Measurements from ENCODE around the gene CIDEA. TPM values are rescaled to one million over a fixed set of nuclear protein-coding genes. Genes with fewer than 3 reads are reported as not detected.
A peak's percentile ranks its signal among the peaks of the same experiment; 100 is the strongest.

Gene CIDEA
- total RNA-seq, 1 donor from 2014 or later = not detected

DNA sequence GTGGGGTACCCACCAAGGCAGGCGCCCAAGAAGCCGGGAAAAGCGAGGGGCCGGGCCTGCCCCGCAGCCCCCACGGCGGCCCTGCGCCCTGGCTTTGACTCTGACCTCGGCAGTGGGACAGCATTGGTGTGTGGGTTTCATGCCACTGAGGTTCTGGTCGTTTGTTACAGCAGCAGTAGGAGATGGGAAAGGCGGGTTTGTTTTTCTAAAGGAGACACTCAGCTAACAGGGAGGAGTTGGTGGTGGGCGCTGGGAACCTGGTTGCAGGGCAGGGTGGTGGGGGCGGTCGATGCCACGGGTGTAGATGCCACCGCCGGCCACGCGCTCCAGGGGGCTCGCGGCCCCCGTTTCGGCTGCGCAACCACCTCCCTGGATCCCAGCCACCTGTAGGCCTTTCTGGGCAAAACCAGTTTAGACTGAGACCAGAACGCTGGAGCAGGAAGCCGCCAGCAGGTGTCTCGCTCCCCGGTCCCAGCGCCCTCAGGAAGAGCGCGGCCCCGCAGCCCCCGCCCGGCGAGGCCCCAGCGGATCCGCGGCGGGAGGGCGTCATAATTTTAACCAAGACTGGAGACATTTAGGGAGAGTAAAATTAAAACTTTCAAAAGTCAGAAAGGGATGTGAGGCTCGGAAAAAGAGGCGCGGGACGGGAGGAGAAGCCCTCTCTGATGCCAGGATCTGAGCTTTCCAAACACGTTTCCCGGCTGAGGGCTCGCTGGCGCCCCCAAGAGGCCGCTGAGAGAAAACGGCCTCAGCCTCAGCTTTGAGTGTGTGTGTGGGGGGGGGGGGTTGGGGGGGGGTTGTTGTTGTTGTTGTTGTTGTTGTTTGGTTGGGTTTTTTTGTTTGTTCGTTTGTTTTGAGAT is 17.4 kb downstream of the CIDEA start:
- H3K9me3 Mint-ChIP-seq (ENCODE audit: low read depth) = no peaks in the 10 kb centered on the region
- H3K4me1 Mint-ChIP-seq (ENCODE audit: low read depth) = no peaks in the 10 kb centered on the region
- H3K27ac Mint-ChIP-seq = peak overlapping the region; percentile 91
- peaks cover 7% of the 10 kb centered on the region for H3K27me3 Mint-ChIP-seq
- H3K4me3 Mint-ChIP-seq (ENCODE audit: low read depth) = peak overlapping the region; percentile 77
- peak; percentile 65 for DNase-seq (ENCODE audit: low spot score, unreplicated experiment)
- no peaks in the 10 kb centered on the region for H3K36me3 Mint-ChIP-seq (ENCODE audit: insufficient read depth)
- TF ChIP-seq, protein P1, sequence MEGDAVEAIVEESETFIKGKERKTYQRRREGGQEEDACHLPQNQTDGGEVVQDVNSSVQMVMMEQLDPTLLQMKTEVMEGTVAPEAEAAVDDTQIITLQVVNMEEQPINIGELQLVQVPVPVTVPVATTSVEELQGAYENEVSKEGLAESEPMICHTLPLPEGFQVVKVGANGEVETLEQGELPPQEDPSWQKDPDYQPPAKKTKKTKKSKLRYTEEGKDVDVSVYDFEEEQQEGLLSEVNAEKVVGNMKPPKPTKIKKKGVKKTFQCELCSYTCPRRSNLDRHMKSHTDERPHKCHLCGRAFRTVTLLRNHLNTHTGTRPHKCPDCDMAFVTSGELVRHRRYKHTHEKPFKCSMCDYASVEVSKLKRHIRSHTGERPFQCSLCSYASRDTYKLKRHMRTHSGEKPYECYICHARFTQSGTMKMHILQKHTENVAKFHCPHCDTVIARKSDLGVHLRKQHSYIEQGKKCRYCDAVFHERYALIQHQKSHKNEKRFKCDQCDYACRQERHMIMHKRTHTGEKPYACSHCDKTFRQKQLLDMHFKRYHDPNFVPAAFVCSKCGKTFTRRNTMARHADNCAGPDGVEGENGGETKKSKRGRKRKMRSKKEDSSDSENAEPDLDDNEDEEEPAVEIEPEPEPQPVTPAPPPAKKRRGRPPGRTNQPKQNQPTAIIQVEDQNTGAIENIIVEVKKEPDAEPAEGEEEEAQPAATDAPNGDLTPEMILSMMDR (IDR thresholded peaks at IDR 0.05; ENCODE audit: unreplicated experiment) = peak; percentile 74

DNA sequence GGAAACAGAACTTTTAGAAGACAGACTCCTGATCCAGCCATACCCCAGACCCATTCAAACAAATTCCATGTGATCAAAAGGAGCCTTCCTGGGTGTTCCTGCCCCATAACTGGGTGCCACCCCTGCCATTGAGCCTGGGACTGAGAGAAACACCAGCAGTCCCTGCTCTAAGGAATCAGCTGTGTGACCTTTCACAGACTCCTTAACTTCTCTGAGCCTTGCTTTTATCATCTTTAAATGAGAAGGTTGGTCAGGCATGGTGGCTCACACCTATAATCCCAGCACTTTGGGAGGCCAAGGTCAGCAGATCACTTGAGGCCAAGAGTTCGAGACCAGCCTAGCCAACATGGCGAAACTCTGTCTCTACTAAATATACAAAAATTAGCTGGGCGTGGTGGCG is 20.6 kb downstream of the CIDEA start:
- TF ChIP-seq, protein P1 (IDR thresholded peaks at IDR 0.05; ENCODE audit: unreplicated experiment) = no peak
- H3K4me1 Mint-ChIP-seq (ENCODE audit: low read depth) = peaks cover 6% of the 10 kb centered on the region
- H3K4me3 Mint-ChIP-seq (ENCODE audit: low read depth) = no peak overlapping the region
- DNase-seq (ENCODE audit: low spot score, unreplicated experiment) = no peak
- H3K27ac Mint-ChIP-seq = no peak overlapping the region
- no peaks in the 10 kb centered on the region for H3K9me3 Mint-ChIP-seq (ENCODE audit: low read depth)
- H3K27me3 Mint-ChIP-seq = peaks cover 5% of the 10 kb centered on the region
- H3K36me3 Mint-ChIP-seq (ENCODE audit: insufficient read depth) = no peaks in the 10 kb centered on the region

DNA sequence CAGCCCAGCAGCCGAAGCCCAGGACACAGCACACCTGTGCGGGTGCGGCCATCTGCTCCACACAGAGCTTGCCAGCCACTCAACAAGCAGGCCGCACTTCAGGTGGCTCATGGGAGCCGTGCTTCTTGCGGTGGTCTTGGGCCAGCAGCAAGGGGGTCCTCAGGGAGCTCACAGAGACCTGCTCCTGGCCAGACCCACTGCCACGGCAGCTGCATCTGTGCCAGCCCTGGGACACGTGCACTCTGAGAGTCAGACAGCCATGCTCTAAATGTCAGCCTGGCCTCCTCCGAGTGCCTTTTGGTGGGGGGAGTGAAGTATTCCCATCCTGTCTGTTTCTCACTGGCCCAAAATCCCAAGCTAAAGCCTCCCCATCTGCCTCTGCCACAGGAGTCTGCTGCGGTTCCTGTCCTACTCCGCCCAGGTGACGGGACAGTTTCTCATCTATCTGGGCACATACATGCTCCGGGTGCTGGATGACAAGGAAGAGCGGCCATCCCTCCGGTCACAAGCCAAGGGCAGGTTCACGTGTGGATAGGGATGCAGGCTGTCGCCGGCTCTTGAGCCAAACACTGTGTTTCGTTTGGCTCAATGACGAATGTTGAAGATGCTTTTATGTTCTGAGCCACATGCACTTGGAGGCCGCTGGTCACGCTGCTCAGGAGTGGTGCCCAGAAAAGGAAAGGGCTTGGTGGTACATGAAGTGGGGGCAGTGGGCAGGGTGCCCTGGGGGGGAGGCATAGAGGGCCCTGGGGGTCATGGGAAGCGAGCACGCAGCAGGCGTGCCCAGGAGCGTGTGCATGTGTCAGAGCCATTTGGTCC is 22.8 kb downstream of the CIDEA start:
- DNase-seq (ENCODE audit: low spot score, unreplicated experiment) = no peak
- Mint-ChIP-seq H3K9me3 (ENCODE audit: low read depth) (no peaks in the 10 kb centered on the region), H3K27ac (no peak overlapping the region), H3K4me3 (ENCODE audit: low read depth) (no peak overlapping the region), H3K27me3 (peaks cover 5% of the 10 kb centered on the region), H3K36me3 (ENCODE audit: insufficient read depth) (no peaks in the 10 kb centered on the region), H3K4me1 (ENCODE audit: low read depth) (peaks cover 6% of the 10 kb centered on the region)
- TF ChIP-seq, protein P1 (IDR thresholded peaks at IDR 0.05; ENCODE audit: unreplicated experiment) = no peak

DNA sequence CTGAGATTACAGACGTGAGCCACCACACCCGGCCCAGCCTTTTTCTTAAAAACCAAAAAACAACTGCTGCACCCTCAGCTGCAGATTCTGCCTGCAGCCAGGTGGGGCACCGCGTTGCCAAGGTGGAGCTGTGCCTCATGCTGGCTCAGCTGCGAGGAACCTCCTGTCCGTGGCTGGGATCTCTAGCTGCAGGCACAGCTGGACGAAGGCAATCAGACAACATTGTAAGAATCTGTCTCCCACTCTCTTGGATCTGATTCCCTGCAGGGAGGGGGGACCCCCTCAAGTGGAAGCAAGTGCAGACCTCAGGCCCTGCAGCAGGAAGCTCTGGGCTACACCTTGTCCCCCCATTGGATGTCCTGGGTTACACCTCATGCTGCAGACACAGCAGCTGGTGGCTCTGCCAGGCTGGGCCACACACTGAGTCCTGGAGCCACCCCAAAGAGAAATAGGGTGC is 24.1 kb downstream of the CIDEA start:
- no peak for DNase-seq (ENCODE audit: low spot score, unreplicated experiment)
- no peak overlapping the region for H3K4me3 Mint-ChIP-seq (ENCODE audit: low read depth)
- TF ChIP-seq, protein P1 (IDR thresholded peaks at IDR 0.05; ENCODE audit: unreplicated experiment) = peak; percentile 25

More for the DNA sequence above, 24.1 kb downstream of the CIDEA start:
- Mint-ChIP-seq H3K36me3 (ENCODE audit: insufficient read depth) (no peaks in the 10 kb centered on the region), H3K27ac (peak overlapping the region; percentile 90), H3K4me1 (ENCODE audit: low read depth) (peaks cover 12% of the 10 kb centered on the region), H3K9me3 (ENCODE audit: low read depth) (no peaks in the 10 kb centered on the region), H3K27me3 (peaks cover 5% of the 10 kb centered on the region)
